HG03159 (cell line): Measurements from ENCODE around the gene MAVS.

Experiments used
- ATAC-seq: cut with Tn5 transposase; IDR thresholded peaks from one replicate; pipeline ENCODE4 v1.9.1; 2021; ENCODE audit warnings: mild to moderate bottlenecking, moderate library complexity; ENCODE audit not compliant: unreplicated experiment

The MAVS gene

DNA sequence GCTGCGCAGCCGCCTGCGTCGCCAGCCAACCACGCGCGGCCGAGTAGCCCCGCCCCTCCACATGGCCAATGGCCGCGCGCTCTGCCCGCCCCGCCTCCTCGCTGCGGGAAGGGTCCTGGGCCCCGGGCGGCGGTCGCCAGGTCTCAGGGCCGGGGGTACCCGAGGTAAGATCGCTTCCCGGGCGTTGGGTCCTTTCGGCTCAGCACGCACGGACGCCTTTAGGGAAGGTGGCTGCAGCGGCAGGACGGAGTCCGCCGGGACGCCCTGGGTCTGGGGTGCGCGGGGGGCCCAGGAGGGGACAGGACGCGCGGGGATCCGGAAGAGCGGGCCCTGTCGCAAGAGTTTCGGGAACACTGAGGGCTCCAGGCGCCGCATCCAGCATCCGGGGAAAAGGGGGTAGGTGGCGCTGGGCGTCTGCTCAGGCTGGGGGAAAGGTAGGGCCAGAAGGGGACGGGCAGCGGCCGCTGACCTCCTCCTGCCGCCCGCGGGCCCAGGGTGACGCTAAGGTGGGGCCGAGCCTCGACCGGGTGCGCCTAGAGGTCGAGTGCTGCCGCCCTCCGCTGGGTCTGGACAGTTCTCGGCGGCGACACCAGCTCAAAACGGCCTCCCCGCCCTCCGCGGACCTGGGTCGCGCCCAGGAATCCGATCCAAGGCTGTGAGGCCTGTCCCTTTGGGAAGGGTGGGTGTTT, at the start of gene MAVS:
TSS of gene MAVS (plus strand) at position 95 of the 689 bp plus-strand sequence. CDS start 7,791 bp downstream, outside the sequence.
- ATAC-seq: peak; percentile 92

DNA sequence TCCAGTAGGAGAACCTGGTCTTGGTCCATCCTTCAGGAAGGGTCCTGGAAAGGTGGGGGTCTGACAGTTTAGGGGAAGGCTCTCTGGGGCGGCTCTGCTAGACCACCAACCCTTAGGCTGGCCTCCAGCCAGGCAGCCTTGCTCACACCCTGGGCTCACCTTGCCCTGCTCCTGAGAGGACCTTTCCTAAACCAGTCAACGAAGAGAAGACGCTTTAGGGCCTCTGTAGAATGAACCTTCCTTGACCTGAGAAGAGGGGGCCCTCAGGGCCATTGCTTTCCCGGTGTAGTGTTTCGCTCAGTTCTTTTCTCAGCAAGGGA, 49.4 kb upstream of the MAVS start:
- ATAC-seq: no peak

DNA sequence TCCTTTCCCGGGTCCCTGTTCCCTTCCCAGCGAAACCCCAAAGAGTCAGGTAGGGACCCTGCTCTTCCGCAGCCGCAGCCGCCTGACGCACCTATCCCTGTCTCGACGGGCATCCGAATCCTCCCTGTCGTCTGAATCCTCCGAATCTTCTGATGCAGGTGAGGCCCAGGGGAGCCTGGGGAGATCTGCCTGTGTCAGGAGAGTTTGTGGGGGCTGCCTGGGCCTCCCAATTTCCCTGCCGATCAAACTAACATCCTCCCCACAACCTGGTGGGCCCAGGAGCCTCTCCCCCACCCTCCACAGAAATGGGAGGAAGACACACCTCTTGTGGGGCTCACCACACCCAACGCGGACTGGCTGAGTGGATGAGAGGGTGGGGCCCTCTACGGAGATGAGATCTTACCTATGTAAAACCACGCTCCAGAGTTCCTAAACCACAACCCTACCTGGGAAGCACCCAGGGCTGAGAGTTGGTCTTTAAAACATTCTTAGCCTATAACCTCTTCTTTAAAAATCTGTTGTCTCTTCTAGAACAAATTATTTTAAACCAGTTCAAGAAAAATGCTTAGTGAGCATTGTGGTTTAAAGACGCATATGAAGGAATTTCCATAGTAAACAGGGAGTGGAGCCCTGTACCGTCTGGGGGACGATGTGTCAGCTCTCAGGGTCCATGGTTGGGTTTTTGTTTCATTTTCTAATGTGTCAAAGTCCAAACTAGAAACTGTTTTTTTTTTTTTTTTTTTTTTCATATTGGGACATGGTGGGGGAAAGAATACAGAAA, 48.9 kb upstream of the MAVS start:
- no peak for ATAC-seq

DNA sequence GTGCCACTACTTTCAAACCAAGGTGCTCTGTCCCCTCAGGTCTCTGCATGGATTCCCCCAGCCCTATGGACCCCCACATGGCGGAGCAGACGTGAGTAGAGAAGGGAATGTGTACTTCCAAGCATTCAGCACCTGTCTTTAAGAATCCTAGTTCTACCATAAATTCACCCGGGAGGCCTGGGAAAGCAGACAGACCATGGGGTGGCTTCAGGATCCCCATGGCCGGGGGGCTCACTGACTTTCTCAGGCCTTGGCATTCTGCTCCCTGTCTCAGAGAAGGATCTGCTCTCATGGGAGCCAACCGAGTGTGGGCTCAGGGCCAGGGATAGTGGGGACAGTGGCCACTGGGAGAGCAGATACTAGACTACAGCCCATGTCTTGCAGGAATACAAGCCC, 48.3 kb upstream of the MAVS start:
- ATAC-seq: no peak

DNA sequence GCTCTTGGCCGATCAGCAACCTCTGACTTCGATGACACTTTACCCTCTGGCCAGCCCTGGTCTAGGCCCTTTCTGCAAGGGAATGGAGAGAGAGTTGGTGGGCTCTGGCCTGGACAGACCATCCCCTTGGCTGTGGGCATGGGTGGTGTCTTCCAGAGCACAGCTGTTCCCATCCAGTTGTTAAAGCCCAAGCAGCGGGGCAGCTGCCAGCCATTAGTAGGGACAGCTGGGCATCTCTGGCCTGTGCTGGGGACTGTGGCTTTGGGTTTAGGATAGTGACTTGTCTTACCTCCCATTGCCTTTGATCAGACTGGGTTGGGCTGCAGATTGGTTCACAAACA, 47.8 kb upstream of the MAVS start:
- no peak for ATAC-seq

DNA sequence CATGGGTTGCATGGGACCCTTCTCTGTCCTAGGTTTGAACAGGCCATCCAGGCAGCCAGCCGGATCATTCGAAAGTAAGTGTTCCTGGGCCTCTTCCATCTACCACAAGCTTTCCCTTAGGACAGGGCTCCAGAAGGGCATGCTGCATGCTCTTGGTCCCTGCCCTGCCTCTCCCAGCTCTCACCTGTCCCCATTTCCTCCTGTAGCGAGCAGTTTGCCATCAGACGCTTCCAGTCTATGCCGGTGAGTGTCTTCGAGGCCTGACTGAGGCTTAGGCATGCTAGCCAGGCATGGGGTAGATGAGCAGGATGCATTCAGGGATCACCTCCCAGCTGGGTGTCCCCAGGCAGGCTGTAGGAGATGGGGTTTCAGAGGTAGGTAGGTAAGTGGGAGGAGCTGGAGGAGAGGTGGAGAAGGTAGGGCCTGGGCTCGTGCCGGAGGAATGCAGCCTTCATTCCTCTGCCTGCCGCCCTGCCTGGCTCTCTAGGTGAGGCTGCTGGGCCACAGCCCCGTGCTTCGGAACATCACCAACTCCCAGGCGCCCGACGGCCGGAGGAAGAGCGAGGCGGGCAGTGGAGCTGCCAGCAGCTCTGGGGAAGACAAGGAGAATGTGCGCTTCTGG, 46.3 kb upstream of the MAVS start:
- ATAC-seq: no peak

DNA sequence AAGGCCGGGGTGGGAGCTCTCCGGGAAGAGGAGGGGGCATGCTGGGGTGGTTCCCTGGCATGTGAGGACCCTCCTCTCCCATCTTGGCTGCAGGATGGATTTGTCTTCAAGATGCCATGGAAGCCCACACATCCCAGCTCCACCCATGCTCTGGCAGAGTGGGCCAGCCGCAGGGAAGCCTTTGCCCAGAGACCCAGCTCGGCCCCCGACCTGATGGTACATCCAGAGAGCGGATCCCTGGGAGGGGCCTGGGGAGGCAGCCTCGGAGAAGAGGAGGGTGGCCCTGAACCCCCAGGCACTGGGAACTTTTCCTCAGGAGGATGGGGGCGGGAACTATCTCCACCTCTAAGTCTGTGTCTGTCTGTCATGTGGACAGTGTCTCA, 45.8 kb upstream of the MAVS start:
- ATAC-seq: no peak

DNA sequence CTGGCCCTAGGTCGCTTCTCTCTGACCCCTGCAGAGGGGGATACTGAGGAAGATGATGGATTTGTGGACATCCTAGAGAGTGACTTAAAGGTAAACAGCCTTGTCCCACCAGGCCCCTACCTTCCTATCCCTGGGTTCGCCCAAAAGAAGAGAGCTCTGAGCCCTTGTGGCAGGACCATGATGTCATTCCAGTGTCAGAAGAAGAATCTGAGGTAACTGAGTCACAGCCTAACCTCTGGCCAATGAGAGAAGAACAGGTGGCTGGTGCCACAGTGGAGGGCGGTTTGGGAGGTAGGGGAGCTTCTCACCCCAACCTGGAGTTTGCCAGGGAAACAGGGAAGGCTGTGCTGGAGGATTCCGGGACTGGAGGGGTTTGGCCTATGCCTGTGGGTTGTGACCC, 45.3 kb upstream of the MAVS start:
- no peak for ATAC-seq

DNA sequence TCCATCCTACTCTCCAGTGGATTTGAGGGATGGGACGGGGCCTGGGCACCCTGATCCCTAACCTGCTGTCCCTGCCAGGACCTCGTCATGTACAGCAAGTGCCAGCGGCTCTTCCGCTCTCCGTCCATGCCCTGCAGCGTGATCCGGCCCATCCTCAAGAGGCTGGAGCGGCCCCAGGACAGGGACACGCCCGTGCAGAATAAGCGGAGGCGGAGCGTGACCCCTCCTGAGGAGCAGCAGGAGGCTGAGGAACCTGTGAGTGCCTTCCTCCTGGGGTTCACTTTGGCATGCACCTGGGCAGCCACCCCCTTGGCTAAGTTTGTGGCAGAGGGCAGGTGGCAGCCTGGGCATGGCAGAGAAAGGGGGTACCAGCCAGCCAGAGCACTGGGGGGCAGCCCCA, 44.8 kb upstream of the MAVS start:
- ATAC-seq: no peak

DNA sequence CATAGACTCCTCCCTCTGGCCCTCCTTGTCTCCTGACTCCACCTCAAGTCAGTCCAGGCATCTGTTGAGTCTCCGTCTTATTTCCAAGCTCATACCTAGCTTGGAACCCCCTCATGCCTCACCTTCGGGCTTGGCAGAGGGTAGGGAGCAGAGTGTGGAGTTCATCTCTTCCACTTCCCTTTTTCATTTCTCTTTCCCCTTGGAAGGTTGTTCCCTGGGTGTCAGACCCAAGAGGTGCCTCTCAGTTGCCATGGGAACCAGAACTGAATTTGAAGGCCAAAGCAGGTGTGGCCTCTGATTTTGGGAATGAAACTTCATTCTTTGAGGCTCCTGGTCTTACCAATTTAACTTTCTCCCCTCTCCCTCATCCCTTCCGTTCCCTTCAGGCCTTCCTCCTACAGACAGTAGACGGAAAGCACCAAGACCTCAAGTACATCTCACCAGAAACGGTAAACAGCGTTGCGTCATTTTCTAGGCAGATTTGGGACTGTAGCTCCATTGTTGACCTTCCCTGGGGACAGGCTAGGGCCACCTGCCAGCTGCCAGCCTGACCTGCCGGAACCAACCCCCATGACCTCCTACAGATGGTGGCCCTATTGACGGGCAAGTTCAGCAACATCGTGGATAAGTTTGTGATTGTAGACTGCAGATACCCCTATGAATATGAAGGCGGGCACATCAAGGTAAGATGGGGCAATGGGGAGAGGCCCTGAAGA, 44.0 kb upstream of the MAVS start:
- ATAC-seq: no peak

DNA sequence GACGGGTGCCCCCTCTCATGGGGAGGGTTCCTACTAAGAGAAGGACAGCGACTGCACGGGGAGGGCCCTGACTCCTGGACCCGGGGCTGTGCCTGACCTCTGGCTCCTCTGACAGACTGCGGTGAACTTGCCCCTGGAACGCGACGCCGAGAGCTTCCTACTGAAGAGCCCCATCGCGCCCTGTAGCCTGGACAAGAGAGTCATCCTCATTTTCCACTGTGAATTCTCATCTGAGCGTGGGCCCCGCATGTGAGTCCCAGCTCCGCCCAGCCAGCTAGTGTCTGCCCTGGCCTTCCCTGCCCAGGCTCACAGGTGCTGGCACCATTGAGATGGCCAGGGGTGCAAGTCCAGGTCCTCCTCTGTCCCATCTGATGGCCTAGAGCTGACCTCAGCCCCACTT, 43.3 kb upstream of the MAVS start:
- no peak for ATAC-seq

DNA sequence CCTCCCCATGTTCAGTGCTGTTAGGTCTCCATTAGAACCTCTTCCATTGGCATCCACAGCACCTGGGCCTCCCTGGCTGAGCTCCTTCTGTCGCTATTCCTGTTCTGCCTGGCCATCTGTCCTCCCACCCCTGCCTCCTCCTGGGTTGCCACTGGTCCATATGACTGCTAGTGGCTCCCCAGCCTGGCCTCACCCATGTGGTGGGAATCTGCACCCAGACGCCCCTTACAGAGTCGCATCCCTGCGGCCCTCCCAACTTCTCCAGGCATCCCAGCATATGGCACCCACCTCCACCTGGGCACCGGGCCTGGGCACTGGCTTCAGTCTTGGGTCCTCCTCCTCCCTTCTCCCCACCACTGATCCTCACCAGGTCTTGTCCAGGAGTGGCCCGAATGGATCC, 42.8 kb upstream of the MAVS start:
- no peak for ATAC-seq

DNA sequence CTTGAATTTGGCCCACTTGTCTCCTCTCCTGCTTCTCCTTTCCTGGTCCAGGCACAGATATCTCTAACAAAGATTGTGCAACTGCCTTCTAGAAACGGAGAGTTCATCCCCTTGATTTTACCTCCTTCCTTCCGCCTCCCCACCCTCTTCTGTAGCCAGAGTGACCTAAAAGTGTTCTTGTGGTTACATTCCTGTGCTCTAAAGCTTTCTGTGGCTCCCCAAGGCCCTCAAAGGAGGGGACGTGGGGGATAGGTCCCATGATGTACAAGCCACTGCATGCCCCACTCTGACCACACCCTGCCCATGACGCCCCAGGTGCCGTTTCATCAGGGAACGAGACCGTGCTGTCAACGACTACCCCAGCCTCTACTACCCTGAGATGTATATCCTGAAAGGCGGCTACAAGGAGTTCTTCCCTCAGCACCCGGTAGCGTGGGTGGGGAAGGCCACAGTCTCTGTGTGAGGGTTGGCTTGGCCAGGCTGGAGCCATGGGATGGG, 42.3 kb upstream of the MAVS start:
- no peak for ATAC-seq

DNA sequence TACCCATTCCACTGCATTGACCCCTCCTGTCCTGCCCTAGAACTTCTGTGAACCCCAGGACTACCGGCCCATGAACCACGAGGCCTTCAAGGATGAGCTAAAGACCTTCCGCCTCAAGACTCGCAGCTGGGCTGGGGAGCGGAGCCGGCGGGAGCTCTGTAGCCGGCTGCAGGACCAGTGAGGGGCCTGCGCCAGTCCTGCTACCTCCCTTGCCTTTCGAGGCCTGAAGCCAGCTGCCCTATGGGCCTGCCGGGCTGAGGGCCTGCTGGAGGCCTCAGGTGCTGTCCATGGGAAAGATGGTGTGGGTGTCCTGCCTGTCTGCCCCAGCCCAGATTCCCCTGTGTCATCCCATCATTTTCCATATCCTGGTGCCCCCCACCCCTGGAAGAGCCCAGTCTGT, 41.9 kb upstream of the MAVS start:
- no peak for ATAC-seq

DNA sequence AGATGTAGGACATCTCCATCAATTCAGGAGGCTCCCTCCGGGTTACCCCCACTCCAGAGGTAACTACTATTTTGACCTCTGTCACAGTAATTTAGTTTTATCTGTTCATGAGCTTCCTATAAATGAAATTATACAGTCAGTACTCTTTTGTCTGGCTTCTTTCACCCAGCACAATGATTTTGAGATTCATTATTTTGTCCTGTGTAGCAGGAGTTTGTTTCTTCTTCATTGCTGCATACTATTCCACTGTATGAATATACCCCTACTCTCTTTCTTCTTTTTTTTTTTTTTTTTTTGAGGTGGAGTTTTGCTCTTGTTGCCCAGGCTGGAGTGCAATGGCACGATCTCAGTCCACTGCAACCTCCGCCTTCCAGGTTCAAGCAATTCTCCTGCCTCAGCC, 38.1 kb upstream of the MAVS start:
- no peak for ATAC-seq

DNA sequence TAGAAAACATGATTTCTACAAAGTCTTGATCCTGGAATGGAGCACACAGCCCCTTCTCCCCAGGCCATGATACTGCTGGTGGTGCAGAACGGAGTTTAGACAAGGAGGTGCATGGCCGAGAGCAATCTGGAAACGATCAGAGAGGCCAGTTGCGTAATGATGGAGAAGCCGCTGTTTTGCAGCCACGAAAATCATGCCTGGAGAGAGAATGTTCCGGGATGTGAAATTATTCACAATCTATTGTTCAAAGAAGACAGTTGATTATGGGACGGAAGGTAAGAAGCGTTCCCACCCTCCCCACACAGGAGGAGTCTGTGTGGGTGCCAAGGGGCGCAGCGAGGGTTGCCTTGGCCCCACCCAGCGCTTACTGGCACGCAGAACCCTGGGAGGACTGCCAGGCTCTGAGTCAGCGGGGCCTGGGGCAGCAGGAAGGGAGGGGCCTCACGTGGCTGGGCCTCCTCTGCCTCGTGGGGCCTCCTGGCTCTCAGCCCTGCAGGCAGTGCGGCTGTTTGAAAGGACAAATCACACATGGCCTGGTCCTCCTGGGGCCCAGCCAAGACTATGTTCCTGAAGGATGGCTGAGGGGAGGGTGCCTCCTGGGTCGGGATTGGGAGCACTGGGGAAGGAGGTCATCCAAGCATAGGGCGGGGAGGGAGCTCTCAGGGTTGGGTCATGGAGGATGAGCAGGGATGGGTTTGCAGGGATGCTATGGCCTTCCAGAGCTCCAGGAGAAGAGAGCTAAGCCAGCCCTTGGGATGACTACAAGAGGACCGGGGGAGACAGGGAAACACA, 35.0 kb upstream of the MAVS start:
- no peak for ATAC-seq

DNA sequence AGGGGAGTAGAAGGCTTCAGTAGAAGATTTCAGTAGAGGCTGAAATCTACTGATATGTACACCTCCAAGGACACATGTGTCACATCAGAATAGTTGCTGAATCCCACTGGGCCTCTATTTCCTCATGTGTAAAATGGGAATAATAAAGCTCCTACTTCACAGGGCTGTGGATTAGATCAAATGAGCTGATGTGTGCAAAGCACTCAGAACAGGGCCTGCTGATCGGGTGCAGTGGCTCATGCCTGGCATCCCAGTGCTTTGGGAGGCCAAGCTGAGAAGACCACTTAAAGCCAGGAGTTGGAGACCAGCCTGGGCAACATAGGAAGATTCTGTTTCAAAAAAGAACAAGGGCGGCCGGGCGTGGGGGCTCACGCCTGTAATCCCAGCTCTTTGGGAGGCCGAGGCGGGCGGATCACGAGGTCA, 34.4 kb upstream of the MAVS start:
- no peak for ATAC-seq

DNA sequence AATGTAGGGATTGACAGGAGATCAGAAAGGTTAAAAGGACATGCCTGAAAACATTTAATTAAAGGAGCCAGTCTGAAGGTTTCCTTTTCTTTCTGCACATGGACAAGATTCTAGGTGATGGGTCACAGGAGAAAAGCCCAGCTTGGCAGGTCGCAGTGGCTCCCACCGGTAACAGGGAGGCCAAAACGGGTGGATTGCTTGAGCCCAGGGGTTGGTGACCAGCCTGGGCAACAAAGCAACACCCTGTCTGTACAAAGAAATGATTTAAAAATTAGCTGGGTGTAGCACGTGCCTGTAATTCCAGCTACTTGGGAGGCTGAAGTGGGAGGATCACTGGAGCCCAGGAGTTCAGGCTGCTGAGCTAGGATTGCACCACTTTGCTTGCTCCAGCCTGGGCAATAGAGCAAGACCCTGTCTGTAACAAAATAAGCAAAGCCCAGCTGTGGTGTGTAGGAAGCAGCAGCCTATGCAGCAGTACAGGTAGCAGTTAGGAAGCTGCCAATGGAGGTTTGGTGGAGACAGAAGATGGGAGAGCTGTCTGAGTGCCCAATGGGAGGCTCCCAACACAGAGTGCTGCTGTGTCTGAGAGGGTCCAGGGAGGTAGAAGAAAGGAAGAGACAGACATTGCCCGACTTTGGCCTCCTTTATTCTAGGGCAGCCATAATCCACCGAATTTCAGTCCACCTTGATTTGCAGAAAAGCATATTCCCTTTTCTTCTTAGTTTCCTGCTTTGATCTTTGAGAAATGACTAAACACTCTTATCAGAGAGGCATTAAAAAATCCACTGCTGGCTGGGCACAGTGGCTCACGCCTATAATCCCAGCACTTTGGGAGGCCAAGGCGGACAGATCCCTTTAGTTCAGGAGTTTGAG, 33.4 kb upstream of the MAVS start:
- no peak for ATAC-seq

DNA sequence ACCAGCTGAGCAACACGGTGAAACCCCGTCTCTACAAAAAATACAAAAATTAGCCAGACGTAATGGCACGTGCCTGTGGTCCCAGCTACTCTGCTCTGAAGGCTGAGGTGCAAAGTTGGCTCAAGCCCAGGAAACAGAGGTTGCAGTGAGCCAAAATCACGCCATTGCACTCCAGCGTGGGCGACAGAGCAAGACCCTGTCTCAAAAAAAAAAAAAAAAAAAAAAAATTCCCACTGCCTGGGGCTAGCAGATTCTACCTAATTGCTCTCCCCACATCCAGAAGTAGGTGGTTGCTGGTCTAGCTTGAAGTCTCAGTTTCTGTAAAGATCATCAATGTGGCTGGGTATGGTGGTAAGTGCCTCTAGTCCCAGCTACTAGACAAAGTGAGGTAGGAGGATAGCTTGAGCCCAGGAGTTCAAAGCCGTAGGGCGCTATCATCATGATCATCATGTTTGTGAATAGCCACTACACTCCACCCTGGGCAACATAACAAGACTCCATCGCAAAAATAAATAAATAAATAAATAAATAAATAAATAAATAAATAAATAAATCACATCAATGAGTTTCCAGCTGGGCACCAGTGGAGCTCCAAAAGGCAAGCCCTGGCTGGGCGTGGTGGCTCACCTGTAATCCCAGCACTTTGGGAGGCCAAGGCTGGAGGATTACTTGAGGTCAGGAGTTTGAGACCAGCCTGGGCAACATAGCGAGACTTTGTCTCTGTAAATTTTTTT, 32.6 kb upstream of the MAVS start:
- no peak for ATAC-seq
